Activated T-cell treated with anti-CD3 and anti-CD28 coated beads, Interleukin-2, amount 50 U/mL, for 1 hour (primary cell): ENCODE measurements around the gene LRMDA.

ENCODE experiments used
- DNase-seq: peaks from one replicate; pipeline ENCODE4 v3.0.0-alpha.2; 2020

The LRMDA gene

DNA sequence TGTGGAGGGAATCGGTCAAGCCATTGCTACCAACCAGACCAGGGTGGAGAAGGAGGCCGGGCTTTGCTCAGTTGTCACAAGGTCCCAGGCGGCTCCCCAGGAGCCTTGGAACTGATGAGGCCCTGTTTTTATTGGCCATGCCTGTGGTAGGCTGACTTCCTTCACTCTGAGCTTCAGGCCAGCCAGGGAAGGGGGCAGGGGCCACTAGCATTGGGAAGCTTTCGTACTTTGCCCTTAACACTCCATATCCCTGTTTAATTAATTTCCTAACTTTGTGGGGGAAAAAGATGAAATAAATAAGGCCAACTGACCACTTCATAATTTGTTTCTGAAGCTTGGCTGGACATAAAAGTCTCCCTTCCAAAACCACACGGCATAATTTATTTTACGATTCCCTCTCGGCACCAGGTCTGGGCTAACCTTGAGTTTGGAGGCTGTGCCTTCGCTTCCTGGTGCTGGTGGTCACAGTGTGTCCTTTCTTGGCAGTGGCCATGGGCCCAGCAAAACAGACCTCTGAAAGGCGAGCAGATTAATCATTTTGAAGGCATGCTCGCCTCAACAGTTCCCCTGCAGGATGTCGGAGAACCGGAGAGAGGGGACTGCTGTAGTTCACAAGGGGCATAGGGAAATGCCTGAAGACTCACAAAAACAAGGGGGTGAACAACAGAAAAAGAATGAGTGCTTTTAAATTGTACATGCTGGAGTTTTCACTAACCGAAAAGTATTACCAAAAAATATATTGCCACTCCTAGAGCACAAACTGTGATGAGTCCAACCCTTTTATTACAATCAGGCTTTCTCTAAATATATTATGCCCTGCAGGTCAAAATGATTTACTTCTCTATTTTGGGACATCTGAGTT lies 966.0 kb downstream of the LRMDA start:
- no peak for DNase-seq

DNA sequence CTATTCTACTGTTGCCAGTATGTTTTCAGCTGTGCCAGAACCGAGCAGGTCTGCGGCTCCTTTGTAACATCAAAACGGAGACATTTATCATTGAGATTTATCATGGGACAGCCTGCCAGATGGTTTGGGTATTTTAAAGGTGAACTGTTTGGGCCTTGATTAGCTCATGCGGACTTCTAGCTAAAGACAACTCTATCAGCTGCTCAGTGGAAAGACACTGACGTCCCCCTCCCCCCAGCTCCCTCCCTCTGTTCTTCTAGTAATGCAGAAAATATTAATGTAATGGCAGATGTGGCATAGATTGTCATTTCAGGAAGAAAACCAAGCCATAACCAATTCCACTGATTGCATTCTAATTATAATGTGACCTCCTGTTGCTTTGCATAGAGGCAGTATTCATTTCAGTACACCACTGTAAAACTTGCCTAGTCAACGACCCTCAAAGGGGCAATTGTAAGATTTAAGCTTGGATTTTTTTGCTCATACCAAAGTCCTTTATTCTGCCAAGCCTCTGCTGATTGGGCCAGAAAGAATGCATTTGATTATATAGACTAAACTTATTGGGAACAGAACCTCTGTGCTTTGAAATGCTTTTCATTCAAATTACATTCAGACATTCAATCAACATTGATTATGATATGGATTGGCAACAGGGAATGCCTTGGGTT lies 966.8 kb downstream of the LRMDA start:
- no peak for DNase-seq

DNA sequence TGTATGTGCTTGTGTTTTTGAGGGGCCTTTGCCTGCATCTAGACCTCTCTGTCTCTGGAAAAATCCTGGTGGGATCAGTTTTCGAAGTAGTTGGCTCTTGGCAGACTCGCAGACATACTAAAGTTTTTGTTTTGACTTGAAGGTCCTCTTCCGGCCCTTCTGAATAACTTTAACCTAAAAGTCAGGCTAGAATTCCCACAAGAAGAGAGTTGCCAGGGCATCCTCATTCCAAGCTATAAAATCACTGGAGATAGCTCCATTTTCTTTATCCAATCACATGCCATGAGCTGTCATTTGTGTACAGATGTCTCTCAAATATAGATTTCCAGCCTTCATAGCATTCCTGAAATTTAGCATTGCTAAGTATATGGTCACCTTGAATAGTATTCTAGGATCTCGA lies 967.8 kb downstream of the LRMDA start:
- DNase-seq: no peak

DNA sequence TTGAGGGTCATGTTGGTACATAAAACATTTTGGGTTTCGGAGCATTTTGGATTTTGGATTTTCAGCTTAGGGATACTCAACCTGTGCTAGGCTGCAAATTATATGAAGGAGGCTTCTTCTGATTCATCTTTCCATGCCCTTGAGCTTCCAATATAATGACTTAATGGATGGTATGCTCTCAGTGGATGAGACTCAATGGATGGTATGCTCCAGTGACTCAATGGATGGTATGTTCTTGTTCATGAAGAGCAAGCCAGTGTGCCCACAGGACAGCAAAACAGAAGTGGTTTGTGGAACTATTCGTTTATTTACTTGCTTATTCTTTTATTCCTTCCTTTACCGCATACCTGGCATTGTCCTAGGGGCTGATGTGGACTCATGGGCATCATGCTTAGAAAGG lies 969.6 kb downstream of the LRMDA start:
- DNase-seq: no peak

DNA sequence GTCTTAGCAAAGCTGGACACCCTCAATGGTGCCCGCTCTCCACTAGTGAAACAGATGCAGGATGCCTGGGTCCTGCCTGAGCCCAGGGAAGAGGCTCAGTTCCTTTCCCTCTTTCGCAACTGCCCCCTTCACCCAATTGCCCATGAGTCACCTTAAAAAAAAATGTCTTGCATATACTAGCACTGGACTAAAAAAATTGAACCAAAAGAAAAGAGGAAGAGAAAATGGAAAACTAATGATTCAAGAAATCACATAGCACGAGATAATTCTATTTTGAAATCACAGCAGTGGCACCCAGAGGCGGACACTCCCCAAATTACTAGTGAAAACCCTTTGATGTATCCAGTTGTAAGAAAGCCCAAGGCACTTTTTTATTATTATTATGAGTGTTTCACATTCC lies 972.5 kb downstream of the LRMDA start:
- DNase-seq: no peak

DNA sequence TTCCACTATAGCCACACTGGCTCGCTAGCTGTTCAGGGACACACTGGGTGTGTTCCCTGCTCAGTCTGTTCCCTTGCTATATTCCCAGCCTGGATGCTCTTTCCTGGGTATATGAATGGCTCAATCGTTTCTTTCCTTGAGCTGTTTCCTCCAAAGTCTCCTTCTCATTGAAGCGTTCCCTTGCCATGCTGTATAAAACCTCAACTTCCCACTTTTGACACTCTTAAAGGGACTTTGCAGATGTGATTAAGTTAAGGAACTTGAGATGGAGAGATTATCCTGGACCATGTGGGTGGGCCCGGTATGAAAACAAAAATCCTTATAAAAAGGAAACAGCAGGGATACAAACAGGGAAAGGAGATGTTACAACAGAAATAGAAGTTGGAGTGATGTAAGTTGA lies 973.1 kb downstream of the LRMDA start:
- no peak for DNase-seq

DNA sequence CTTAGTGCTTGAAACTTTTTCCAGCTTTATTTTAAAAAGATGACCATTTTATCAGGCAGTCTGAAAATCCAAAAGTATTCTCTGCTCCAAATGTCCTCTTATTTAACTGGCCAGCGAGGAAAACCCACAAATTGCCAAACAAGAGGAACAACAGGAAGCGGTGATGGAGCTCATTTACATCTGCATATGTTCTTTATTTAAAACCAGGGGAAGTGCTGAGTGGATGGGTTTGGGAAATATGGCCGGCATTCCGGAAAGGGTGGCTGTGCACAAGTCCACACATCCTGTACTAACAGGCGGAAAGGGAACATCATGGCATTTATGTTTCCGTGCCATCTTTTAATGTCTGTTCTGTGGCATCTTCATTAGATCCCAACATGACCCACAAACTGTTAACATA lies 974.5 kb downstream of the LRMDA start:
- no peak for DNase-seq

DNA sequence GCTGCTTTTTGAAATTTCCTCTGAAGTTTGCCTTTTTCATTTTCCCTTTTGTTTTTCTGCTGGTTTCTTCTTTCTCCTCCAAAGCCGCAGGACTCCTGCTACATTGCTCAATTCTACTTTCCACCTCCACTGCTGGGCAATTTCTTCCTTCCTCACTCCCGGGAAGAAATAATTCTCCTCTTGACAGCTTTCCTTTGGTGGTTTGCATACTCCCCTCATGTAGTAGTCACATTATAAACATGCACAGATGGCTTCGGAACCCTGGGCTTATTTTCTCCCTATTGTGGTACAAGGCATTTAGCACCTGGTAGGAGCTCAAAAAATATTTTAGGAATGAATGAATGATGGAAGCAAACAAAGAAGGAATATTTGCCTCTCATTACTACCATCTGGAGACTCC lies 977.2 kb downstream of the LRMDA start:
- no peak for DNase-seq

DNA sequence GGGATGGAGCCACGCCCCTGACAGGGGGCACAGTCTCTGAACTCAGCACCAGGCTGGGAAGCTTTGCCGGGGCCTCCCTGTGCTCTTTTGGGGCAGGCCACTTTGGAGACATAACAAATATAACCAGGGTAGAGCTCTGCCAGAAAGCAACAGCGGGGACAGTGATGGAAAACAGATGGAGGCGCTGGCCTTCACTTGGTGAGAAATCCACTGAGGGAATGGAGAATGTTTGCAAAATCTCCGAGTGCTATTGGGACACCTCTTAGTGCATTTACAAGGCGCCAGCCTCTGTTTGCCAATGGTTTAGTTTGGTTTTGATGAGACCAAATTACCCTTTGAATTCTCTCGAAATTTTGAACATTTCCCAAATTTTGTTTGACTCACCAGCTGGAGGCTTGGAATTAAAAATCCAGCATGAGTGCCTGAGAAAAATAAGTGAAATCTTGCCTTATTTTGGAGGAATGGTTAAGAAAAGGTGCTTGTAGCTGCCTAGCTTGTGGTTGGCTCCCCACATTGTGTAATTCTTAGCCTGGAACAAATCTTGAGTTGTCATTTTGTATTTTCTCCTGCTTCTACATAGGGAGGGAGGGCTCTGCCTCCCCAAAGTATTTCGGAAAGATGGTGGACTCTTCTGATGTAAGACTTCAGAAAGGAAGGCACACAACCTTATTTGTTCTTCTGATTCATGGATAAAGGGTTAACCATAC lies 980.5 kb downstream of the LRMDA start:
- DNase-seq: no peak

DNA sequence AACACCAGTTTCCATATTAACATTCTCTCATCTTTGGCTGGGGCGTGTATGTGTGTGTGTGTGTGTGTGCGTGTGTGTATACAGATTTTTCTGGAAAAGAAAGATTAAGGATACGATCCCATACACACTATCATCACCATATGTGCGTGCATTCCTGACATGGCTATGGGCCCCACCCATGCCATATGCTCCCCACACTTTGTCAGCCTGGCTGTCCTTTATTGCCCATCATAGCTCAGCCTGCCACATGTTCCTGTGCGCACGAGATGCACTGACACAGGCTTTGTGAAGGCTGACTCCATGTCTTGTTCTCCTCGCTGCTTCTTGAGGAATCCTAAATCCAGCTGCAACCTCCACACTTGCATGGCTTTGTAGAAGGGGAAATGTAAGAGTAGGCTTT lies 984.1 kb downstream of the LRMDA start:
- no peak for DNase-seq

DNA sequence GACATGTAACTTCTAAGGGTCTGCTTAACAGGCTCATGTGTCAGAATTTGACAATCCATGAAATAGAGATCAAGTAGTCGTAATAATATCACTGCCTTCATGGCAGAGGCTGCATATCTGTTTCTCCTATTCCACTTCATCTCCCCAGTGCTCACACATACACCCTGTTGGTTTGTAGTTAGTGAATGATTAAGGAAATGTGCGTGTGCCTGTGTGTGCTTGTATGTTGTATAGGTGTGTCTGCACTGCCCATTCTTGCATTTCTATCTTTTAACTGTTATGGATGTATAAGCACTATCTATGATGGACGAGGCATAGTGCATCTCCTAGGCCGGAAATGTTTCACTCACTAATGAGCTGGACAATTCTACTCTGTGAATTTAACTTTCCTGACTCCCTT lies 985.2 kb downstream of the LRMDA start:
- DNase-seq: no peak

DNA sequence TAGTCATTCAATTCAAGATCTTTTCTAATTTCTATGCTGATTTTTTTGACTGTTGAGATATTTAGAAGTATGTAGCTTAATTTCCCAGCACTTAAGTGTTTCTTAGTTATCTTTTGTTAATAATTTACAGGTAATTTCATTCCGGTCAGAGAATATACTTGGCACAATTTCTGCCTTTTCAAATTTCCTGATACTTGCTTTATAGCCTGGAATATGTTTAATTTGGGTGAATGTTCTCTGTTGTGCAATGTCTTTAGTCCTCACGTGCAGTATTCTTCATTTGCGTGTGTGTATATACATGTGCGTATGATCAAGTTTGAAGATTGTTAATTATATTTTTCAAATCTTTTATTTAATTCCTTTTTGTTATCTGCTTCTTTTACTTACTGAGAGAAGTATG lies 989.3 kb downstream of the LRMDA start:
- no peak for DNase-seq

DNA sequence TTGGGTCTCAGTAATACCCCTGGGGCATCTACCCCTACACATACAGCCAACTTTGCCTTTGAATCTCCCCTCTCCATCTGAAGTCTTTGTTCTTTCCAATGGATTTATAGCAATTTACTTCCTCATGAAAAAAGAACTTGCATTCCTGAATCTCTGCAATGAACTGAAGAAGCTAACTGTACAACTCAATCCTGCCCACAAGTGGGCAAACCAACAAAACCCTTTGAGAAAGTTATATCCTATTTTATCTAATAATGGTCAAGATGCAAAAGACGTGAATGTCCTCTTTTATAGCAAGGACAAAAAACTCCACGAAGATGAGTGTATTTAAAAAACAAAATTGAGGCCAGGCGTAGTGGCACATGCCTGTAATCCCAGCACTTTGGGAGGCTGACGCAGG lies 991.3 kb downstream of the LRMDA start:
- DNase-seq: no peak

DNA sequence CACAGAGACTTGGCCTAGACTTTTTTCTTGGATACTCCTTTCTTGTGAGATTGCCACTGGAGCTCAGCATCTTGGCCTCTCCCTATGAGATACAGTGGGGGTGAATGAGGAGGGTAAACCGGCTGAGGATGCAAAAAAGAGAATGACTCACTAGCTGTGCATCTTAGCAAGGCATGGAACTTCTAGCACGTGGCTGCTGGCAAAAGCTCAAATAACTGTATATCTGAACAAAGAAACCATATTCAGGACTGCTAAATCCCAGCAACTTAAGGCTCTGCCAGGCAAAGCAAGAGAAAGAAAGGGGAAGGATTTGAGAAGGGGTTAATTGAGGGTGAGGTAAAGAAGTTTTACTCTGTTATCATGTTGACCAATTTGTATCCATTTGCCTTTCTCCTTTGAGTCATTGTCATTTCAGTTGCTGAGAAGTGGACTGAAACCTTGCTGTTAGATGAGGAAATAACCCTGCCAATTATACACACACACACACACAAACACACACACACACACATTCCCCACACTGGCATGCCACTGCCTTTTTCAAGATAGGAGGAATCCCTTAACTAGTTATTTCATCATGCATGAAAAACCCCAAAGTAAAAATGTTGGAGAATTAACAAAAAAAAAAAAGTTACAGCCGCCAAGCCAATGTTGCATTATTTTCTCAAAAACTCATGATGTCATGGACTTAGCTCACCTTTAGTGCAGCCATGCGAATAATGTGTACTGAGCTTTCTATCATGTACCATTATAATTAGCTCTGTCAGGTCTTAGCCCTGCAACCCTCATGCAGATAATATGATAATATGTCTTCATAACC lies 997.3 kb downstream of the LRMDA start:
- DNase-seq: no peak

DNA sequence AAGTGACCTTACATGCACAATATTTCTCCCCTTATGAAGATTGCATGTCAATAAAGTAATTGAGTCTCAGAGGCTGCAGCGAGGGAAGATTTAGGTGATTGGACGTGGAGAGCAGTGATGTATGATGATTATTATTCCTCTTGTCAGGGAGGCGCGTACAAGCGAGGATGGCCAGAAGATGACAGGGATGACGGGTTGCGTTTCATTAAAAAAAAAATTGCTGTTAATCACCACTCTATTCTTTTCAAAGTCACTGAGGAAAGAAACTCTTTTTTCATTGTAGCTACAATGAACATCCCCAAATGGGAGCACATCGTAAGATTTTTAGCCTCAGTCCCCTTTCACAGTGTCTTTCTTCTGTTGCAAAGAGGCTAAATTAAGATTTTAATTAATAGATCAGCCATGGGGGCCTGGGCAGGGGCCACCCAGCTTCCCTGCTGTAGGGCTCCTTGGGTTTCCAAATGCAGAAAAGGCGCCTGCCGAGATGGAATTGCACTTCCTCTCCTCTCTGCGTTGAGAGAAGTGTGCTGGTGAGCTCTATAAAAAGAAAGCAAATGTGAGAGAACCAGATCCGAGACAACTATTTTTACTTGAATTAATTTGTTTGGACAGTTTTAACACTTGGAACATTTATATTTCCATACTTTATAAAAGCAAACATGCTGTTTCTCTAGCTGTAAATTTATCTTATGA lies 998.1 kb downstream of the LRMDA start:
- DNase-seq: no peak

DNA sequence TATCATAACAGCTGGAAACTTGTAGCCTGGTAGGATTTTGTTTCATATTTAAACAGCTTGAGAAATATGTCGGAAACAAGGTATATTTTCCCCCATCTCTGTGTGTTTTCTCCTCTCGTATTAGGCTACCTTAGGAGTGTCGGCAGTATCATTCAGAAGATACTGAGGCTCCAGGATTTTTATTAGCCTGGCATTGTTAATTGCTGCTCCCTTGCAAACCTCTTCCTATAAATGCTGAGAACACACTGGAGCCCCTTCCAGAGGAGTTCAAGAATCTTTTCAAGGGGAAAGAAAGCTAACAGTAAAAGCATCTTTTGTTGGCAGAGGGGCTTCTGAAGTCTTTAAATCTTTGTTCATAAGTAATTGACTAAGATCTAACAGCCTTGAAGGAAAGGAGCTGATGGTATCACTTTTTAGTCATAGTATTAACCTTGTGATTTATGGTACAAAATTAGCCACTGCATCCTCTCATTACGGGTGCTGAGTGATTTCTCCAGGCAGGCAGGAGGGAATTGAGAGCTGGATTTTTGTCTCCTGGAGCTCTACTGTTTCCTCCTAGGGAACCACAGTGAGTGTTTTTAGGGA lies 998.7 kb downstream of the LRMDA start:
- DNase-seq: no peak

DNA sequence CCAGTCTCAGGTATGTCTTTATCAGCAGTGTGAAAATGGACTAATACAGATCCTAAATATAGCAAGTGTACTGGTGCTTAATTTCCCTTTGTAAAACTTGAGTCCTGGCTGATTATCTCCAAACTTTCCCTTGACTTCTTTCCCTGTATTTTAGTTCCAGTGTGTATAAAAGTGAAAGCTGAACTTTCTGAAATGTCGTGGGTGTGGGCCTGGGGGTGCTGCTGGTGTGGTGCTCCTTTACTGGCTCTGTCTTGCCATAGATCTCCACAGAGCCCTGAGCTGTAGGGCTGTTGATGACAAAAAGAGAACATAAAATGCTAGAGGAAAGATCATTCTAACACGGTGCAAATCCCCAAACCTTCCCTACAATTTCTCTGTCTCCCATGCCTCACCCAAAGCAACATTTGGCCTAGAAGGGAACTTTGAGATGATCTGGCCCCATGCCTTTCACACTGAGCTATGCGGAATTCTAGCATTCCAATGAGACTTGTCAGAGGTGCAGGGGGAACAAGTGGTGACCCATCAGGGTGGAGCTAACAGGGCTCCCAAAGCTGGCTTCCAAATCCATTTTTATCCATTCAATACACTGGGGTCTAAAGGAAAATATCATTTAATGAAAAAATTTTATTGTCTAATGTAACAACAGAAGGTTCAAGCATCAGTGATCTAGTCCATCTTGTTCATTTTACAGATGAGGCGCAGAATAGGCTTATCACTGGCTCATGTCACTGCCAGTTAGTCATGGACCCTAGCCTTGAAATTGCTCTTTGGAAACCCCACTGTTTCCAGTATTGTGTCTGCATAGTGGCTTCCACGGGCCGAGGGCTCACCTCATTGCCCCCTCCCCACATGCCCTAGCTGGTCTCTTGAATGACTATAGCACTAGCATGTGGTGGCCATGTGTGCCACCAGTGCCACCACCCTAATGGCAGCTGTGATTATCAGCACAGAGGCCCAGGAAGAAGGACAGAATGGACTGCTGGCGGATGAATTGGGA lies 1000.9 kb downstream of the LRMDA start:
- no peak for DNase-seq

DNA sequence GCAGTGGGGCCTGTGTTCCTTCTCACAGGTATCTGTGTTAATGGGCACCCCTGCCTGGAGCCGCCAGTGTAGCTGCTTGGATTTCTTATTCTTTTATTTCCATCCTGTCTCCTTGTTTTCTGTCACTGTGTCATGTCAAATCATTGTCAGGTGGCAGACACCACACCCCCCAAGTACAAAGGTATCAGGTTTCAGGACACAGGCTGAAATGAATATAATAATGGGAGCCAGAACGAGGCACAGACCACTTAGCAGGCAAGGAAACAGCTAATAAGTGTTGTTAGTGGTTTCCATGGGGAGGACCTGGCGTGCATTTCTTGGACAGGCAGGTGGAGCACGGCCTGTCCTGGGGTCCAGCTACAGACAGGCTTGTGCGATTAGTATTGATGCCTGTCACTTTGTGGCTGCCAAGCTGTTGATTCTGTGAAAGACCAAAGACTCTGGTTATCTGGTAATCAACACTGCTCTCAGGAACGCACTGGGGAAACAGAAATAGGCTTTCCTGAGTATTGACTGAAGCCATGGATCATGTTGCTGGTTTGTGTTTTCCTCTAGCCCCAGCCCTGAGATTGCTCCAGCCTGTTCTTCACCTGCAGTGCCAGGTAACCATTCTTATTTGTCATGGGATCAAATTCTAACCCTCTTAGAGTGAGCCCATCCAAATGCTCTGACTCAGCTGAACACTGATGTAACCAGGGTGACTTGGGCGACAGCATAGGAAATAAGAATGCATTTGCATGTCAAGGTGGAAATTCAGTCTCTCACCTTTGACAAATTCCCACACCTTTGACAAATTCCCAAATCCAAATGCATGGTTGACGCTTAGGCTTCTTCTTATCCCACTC lies 1002.0 kb downstream of the LRMDA start:
- DNase-seq: no peak

DNA sequence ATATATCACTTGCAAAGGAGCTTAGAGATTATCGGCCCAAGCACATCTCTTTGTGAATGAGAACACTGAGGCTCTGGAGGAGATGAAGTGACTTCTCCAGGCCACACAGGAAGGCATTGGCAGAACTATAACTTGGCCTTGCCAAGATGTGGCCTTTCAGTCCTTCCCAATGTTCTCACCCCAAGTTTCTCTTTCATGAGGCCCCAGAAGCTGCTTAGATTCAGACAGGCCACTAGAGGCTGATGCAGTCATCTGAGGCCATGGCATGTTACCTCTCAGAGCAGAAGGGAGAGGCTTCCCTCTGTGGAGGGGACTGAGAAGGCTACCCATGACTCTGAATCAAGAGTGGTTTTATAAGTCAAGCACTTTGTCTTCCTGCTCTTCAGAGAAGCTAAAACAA lies 1003.7 kb downstream of the LRMDA start:
- DNase-seq: no peak

DNA sequence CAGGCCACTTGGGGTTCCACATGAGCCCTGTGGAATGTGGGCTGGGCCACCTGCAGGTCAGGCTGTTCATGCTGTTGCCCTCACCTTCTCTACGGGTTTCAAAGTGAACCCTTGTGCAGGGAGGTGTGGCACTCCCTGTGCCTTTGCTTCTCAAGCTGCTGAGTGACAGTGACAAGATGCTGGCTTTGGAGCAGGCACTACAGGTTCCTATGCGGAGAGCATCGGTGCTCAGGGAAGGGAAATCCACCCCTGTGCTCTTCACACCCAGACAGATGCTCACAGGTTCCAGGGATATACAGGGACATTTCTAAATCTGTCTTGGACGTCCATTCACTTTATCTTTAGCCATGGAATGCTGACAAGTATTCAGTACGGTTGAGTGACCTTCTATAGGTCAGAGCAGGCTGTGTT lies 1005.0 kb downstream of the LRMDA start:
- DNase-seq: no peak
